ENCODE data around the gene MED23. TPM values are rescaled to one million over a fixed set of nuclear protein-coding genes. Genes with fewer than 3 reads are reported as not detected.
"Not testable (repeated sequence)": the region's sequence is repeated elsewhere in the genome, so short reads cannot be mapped to it uniquely, and the experiment has no call there.

MED23 gene
- total RNA-seq, 1 experiment from 2014 or later = 18.1 TPM

DNA sequence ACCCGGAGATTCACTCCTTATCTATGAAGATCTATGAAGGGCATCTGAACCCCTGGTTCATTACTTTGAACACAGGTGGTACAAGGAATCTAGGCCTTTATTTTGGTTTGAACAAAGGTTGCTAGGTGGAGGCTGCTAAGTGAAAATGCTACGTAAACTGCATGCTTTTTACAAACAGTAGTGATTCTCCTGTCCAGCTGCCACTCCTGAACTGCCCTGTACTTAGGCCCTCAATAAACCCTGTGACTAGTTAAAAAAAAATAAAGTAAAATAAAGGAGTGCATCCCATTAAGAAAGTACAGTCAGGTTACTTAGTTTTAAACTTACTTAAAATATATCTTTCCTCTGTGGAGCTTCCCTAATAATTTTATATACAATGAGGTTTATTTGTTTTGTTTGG, 82.7 kb downstream of the MED23 start:
- no peaks in the 10 kb centered on the region for H3K9me3 ChIP-seq (ENCODE audit: low read length)
- no peak overlapping the region for H3K4me3 ChIP-seq (ENCODE audit: low read length)
- H3K27ac ChIP-seq (ENCODE audit: low read length) = no peak overlapping the region
- H2AFZ ChIP-seq (ENCODE audit: low read length) = no peak overlapping the region
- ChIA-PET POLR2A (ENCODE audit: unreplicated experiment) (interaction anchor here (0.7 kb wide), 1 partner anchor 382 kb away, joined by 3 read pairs; no protein-coding TSS in a partner anchor), CTCF (no interaction called here)
- H3K4me2 ChIP-seq (ENCODE audit: low read length) = no peak overlapping the region
- H3F3A ChIP-seq (ENCODE audit: low read length, unreplicated experiment) = no peaks in the 10 kb centered on the region
- no peaks in the 10 kb centered on the region for H3K4me1 ChIP-seq (ENCODE audit: insufficient read depth, low read length)
- H4K20me1 ChIP-seq (ENCODE audit: low read length) = no peaks in the 10 kb centered on the region
- no peak for DNase-seq
- intact Hi-C loops (cut with micrococcal nuclease) = no loop called here
- no peak overlapping the region for H3K9ac ChIP-seq (ENCODE audit: low read length)
- TF ChIP-seq EZH2 (IDR thresholded peaks at IDR 0.05; ENCODE audit: low read length, unreplicated experiment) (no peak), EZH2phosphoT487 (IDR thresholded peaks at IDR 0.05; ENCODE audit: borderline replicate concordance, low read length) (no peak)
- TF ChIP-seq, protein P1, sequence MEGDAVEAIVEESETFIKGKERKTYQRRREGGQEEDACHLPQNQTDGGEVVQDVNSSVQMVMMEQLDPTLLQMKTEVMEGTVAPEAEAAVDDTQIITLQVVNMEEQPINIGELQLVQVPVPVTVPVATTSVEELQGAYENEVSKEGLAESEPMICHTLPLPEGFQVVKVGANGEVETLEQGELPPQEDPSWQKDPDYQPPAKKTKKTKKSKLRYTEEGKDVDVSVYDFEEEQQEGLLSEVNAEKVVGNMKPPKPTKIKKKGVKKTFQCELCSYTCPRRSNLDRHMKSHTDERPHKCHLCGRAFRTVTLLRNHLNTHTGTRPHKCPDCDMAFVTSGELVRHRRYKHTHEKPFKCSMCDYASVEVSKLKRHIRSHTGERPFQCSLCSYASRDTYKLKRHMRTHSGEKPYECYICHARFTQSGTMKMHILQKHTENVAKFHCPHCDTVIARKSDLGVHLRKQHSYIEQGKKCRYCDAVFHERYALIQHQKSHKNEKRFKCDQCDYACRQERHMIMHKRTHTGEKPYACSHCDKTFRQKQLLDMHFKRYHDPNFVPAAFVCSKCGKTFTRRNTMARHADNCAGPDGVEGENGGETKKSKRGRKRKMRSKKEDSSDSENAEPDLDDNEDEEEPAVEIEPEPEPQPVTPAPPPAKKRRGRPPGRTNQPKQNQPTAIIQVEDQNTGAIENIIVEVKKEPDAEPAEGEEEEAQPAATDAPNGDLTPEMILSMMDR (conservative IDR thresholded peaks at IDR 0.05; ENCODE audit: low read depth, low read length) = no peak
- H3K9me2 ChIP-seq (replicated peaks; ENCODE audit: low read length) = no peaks in the 10 kb centered on the region
- no peaks in the 10 kb centered on the region for H3K79me2 ChIP-seq (ENCODE audit: low read length)
- BruUV-seq (replicated peaks) = no TSS peak
- H3K36me3 ChIP-seq (ENCODE audit: low read depth, low read length) = no peaks in the 10 kb centered on the region
- ATAC-seq = peak; percentile 69
- H3K27me3 ChIP-seq (ENCODE audit: low read length) = no peaks in the 10 kb centered on the region

DNA sequence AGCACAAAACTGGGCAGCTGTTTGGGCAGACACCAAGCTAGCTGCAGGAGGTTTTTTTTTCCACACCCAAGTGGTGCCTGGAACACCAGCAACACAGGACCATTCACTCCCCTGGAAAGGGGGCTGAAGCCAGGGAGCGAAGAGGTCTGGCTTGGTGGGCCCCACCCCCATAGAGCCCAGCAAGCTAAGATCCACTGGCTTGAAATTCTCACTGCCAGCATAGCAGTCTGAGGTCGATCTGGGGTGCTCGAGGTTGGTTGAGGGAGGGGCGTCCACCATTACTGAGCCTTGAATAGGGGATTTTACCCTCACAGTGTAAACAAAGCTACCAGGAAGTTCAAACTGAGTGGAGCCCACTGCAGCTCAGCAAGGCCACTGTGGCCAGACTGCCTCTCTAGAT, 89.4 kb downstream of the MED23 start:
- H3K27me3 ChIP-seq (ENCODE audit: low read length); H3K4me2 ChIP-seq (ENCODE audit: low read length); intact Hi-C loops (cut with micrococcal nuclease); H3K9me3 ChIP-seq (ENCODE audit: low read length); DNase-seq; H3K27ac ChIP-seq (ENCODE audit: low read length); H3K36me3 ChIP-seq (ENCODE audit: low read depth, low read length); CTCF ChIA-PET; H3K9me2 ChIP-seq (replicated peaks; ENCODE audit: low read length); H3K4me1 ChIP-seq (ENCODE audit: insufficient read depth, low read length); H3K9ac ChIP-seq (ENCODE audit: low read length); H4K20me1 ChIP-seq (ENCODE audit: low read length); H2AFZ ChIP-seq (ENCODE audit: low read length); H3F3A ChIP-seq (ENCODE audit: low read length, unreplicated experiment); BruUV-seq (replicated peaks); H3K79me2 ChIP-seq (ENCODE audit: low read length); H3K4me3 ChIP-seq (ENCODE audit: low read length); POLR2A ChIA-PET (ENCODE audit: unreplicated experiment); ATAC-seq: not testable (repeated sequence)

DNA sequence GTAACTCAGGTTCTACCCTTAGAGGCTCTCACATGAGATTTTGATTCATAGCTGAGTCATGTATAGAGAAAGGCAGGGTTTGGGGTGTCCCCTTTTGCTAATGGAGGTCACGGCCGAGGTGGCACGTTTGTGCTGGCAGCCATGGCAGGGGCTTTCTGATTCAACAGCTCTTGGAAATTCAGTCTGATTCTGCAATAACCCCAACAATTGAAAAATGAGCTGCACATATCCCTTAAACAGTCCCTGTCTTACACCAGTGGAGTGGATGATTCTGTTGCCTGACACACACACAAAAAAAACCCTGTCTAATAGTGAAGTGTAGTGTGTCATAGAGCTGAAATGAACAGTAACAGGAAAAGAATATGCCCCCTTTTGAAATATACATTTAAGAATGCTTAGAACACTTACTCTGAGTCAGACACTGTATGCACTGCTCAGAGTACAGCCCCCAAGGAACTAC, 95.4 kb downstream of the MED23 start:
- Histone ChIP-seq H4K20me1 (ENCODE audit: low read length) (no peaks in the 10 kb centered on the region), H3K9ac (ENCODE audit: low read length) (no peak overlapping the region), H3K4me1 (ENCODE audit: insufficient read depth, low read length) (no peaks in the 10 kb centered on the region), H3K9me3 (ENCODE audit: low read length) (no peaks in the 10 kb centered on the region), H3K4me3 (ENCODE audit: low read length) (no peak overlapping the region), H3K36me3 (ENCODE audit: low read depth, low read length) (no peaks in the 10 kb centered on the region), H3F3A (ENCODE audit: low read length, unreplicated experiment) (no peaks in the 10 kb centered on the region), H3K9me2 (replicated peaks; ENCODE audit: low read length) (no peaks in the 10 kb centered on the region), H3K79me2 (ENCODE audit: low read length) (no peaks in the 10 kb centered on the region), H2AFZ (ENCODE audit: low read length) (no peak overlapping the region), H3K4me2 (ENCODE audit: low read length) (no peak overlapping the region), H3K27me3 (ENCODE audit: low read length) (no peaks in the 10 kb centered on the region), H3K27ac (ENCODE audit: low read length) (no peak overlapping the region)
- no peak for ATAC-seq
- CTCF ChIA-PET = no interaction called here
- TF ChIP-seq, protein P1 (conservative IDR thresholded peaks at IDR 0.05; ENCODE audit: low read depth, low read length) = no peak
- TF ChIP-seq EZH2phosphoT487 (IDR thresholded peaks at IDR 0.05; ENCODE audit: borderline replicate concordance, low read length) (no peak), EZH2 (IDR thresholded peaks at IDR 0.05; ENCODE audit: low read length, unreplicated experiment) (no peak)
- POLR2A ChIA-PET (ENCODE audit: unreplicated experiment) = no interaction called here
- DNase-seq = no peak
- intact Hi-C loops (cut with micrococcal nuclease) = loop anchor here (5.0 kb wide), 1 partner anchor 645 kb away; no protein-coding TSS in a partner anchor
- BruUV-seq (replicated peaks) = no TSS peak

DNA sequence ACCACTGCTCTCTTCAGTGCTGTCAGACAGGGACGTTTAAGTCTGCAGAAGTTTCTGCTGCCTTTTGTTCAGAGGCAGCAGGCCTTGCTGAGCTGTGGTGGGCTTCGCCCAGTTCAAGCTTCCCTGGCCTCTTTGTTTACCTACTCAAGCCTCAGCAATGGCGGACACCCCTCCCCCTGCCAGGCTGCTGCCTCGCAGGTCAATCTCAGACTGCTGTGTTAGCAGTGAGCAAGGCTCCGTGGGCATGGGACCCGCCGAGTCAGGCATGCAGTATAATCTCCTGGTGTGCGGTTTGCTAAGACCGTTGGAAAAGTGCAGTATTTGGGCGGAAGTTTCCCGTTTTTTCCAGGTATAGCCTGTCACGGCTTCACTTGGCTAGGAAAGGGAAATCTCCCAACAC, 96.4 kb downstream of the MED23 start:
- H3K27ac ChIP-seq (ENCODE audit: low read length); H3F3A ChIP-seq (ENCODE audit: low read length, unreplicated experiment); H3K79me2 ChIP-seq (ENCODE audit: low read length); H3K9ac ChIP-seq (ENCODE audit: low read length); H3K9me3 ChIP-seq (ENCODE audit: low read length); H3K36me3 ChIP-seq (ENCODE audit: low read depth, low read length); H3K27me3 ChIP-seq (ENCODE audit: low read length); H3K4me3 ChIP-seq (ENCODE audit: low read length); H3K9me2 ChIP-seq (replicated peaks; ENCODE audit: low read length); H2AFZ ChIP-seq (ENCODE audit: low read length); H3K4me2 ChIP-seq (ENCODE audit: low read length); POLR2A ChIA-PET (ENCODE audit: unreplicated experiment); H4K20me1 ChIP-seq (ENCODE audit: low read length); H3K4me1 ChIP-seq (ENCODE audit: insufficient read depth, low read length); BruUV-seq (replicated peaks); DNase-seq; CTCF ChIA-PET; ATAC-seq: not testable (repeated sequence)
- intact Hi-C loops (cut with micrococcal nuclease) = loop anchor here (5.0 kb wide), 1 partner anchor 644 kb away; no protein-coding TSS in a partner anchor

DNA sequence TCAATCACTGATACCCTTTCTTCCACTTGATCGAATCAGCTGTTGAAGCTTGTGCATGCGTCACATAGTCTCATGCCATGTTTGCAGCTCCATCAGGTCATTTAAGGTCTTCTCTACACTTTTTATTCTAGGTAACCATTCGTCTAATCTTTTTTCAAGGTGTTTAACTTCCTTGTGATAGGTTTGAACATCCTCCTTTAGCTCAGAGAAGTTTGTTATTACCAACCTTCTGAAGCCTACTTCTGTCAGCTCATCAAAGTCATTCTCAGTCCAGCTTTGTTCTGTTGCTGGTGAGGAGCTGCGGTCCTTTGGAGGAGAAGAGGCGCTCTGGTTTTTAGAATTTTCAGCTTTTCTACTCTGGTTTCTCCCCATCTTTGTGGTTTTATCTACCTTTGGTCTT, 97.1 kb downstream of the MED23 start:
- POLR2A ChIA-PET (ENCODE audit: unreplicated experiment); CTCF ChIA-PET: not testable (repeated sequence)

More for the DNA sequence above, 97.1 kb downstream of the MED23 start:
- not testable (repeated sequence) for H4K20me1 ChIP-seq (ENCODE audit: low read length); H3K9me2 ChIP-seq (replicated peaks; ENCODE audit: low read length); BruUV-seq (replicated peaks); H3K79me2 ChIP-seq (ENCODE audit: low read length); H3K4me2 ChIP-seq (ENCODE audit: low read length); DNase-seq; H3K4me1 ChIP-seq (ENCODE audit: insufficient read depth, low read length); H3K9me3 ChIP-seq (ENCODE audit: low read length); H2AFZ ChIP-seq (ENCODE audit: low read length); H3K4me3 ChIP-seq (ENCODE audit: low read length); H3K27me3 ChIP-seq (ENCODE audit: low read length); ATAC-seq; H3K9ac ChIP-seq (ENCODE audit: low read length); H3F3A ChIP-seq (ENCODE audit: low read length, unreplicated experiment); H3K36me3 ChIP-seq (ENCODE audit: low read depth, low read length); H3K27ac ChIP-seq (ENCODE audit: low read length)
- intact Hi-C loops (cut with micrococcal nuclease) = loop anchor here (5.0 kb wide), 1 partner anchor 644 kb away; no protein-coding TSS in a partner anchor

All from PC-3 (cell line).